ENCODE data around the gene SPATA9. TPM values are rescaled to one million over a fixed set of nuclear protein-coding genes. Genes with fewer than 3 reads are reported as not detected.
"Not testable (repeated sequence)": the region's sequence is repeated elsewhere in the genome, so short reads cannot be mapped to it uniquely, and the experiment has no call there.

Gene SPATA9
- total RNA-seq, 1 experiment from 2014 or later = not detected

GRCh38 chr5:95649274-95649673, 33.5 kb downstream of the SPATA9 start:
- H3K36me3 ChIP-seq (replicated peaks; ENCODE audit: control insufficient read depth, insufficient read depth, low read length) = no peaks in the 10 kb centered on the region
- no peak for DNase-seq
- no peaks in the 10 kb centered on the region for H3K27me3 ChIP-seq (ENCODE audit: control insufficient read depth, insufficient read depth, low read length)
- no peak overlapping the region for H3K4me3 ChIP-seq (ENCODE audit: insufficient read depth, low read depth, low read length)

DNA sequence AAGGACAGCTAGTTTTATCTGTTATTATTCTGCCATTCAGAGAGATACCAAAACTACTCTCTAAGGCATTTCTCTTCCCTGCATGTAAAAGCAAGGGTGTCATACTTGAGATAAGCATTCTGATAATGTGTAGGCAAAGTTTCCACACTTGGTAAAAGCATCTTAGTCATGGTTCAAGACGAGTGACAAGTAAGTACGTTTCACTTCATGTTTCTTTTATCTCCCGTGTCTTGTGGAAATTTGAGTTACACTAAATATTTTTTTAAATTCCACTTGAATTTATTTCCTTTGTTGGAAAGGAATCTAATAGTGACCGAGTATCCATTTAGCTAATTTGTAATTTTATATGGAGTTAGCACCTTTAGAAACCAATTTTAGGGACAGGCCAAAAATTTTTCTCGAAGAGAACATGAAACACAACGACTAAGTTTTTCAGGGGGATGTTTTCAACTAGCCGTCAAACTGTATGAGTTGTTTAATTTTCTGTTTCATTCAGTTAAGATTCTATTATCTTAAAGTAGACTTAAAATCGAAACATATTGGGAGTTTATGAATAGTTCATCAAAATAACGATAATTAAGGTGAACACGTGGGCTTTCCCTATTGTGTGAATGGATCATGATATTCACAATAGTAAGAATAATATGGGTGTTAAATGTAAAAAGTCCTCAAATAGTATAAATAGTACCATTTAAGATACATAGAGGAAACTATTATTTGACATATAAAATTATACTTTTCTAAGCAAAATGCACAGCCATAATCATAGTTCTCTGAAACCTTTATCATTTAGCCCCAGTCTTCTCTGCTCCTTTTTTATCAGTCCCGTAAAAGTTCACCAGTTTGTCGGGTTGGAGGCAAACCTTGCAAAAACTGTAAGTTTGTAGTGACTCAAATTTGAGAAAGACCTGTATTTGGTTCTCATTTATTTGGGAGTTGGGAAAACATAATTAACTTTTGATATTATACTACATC, 34.6 kb downstream of the SPATA9 start:
- no peak for DNase-seq
- Histone ChIP-seq H3K27me3 (ENCODE audit: control insufficient read depth, insufficient read depth, low read length) (no peaks in the 10 kb centered on the region), H3K36me3 (replicated peaks; ENCODE audit: control insufficient read depth, insufficient read depth, low read length) (no peaks in the 10 kb centered on the region), H3K4me3 (ENCODE audit: insufficient read depth, low read depth, low read length) (no peak overlapping the region)

- Histone ChIP-seq H3K4me3 (ENCODE audit: insufficient read depth, low read depth, low read length) (peak within 1 kb of the TSS; percentile 50), H3K36me3 (replicated peaks; ENCODE audit: control insufficient read depth, insufficient read depth, low read length) (no peaks in the 10 kb centered on the region), H3K27me3 (ENCODE audit: control insufficient read depth, insufficient read depth, low read length) (no peaks in the 10 kb centered on the region)
- peak; percentile 90 for DNase-seq
Measured at GRCh38 chr5:95646569-95647431, 36.0 kb downstream of the SPATA9 start, which contains the start of gene RFESD. Gene RFESD, plus strand, starts transcription at chr5:95646777. Its CDS starts 5,495 bp downstream, at chr5:95652272.

DNA sequence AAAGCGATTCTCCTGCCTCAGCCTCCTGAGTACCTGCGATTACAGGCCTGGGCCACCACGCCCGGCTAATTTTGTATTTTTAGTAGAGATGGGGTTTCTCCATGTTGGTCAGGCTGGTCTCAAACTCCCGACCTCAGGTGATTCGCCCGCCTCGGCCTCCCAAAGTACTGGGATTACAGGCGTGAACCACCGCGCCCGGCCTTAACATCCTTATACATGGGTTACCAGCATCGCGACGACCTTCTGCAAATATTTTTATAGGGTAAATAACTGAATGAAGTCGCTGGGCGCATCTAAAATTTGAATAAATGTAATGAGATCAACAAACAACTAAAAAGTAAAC, 36.6 kb downstream of the SPATA9 start:
- DNase-seq; H3K4me3 ChIP-seq (ENCODE audit: insufficient read depth, low read depth, low read length): not testable (repeated sequence)

DNA sequence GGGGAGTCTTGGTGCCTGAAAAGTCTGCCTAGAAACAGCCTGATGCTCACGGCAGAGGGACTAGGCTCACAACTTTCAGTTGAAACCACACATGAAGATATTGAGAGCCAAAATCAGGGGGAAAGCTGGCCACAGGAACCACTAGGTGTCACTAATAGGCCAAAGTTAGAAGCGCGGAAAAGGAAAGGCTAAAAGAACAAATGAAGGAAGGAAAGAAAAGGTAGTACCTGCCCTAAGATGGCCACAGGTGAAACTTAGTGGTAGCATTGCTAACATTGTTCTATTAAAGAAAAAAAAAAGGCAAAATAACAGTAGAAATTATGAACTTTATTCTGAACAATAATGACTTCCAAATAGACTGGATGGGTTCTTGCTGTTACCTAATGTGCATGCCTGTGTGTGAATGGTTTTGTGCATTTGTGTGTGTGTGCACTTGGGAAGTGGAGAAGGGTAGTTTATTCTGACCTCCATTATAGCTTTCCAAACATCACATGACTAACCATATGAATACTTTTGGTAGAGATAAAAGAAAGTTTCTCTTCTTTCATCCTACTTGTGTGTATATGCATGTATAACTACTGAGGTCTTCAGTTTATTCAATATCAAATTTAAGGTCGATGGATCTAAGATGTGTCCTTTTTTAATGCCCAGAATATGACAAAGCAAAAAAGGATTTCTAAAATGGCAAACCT, 38.3 kb downstream of the SPATA9 start:
- H3K4me3 ChIP-seq (ENCODE audit: insufficient read depth, low read depth, low read length) = no peak overlapping the region
- DNase-seq = peak; percentile 26
- H3K27me3 ChIP-seq (ENCODE audit: control insufficient read depth, insufficient read depth, low read length) = no peaks in the 10 kb centered on the region
- no peaks in the 10 kb centered on the region for H3K36me3 ChIP-seq (replicated peaks; ENCODE audit: control insufficient read depth, insufficient read depth, low read length)

More for the DNA sequence above, 36.6 kb downstream of the SPATA9 start:
- H3K36me3 ChIP-seq (replicated peaks; ENCODE audit: control insufficient read depth, insufficient read depth, low read length); H3K27me3 ChIP-seq (ENCODE audit: control insufficient read depth, insufficient read depth, low read length): not testable (repeated sequence)

DNA sequence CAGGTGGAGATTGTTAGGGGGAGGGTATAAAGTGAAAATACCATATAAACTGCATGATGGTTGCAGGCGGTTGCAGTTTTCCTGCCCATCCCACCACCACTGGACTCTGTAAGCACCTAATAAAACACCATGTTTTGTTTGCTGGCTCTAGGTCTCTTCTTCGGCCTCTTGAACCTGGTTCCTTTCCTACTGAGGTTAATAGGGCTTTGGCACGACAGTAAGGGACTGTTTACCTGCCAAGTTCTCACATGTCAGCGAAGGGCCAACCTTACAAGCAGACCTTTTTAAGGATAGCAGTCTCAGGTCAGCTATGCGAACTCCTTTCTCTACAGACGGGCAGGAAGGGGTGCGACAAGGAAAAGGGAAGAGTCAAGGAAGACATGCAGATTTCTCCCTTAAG, 39.6 kb downstream of the SPATA9 start:
- no peak overlapping the region for H3K4me3 ChIP-seq (ENCODE audit: insufficient read depth, low read depth, low read length)
- H3K36me3 ChIP-seq (replicated peaks; ENCODE audit: control insufficient read depth, insufficient read depth, low read length) = no peaks in the 10 kb centered on the region
- H3K27me3 ChIP-seq (ENCODE audit: control insufficient read depth, insufficient read depth, low read length) = no peaks in the 10 kb centered on the region
- no peak for DNase-seq

DNA sequence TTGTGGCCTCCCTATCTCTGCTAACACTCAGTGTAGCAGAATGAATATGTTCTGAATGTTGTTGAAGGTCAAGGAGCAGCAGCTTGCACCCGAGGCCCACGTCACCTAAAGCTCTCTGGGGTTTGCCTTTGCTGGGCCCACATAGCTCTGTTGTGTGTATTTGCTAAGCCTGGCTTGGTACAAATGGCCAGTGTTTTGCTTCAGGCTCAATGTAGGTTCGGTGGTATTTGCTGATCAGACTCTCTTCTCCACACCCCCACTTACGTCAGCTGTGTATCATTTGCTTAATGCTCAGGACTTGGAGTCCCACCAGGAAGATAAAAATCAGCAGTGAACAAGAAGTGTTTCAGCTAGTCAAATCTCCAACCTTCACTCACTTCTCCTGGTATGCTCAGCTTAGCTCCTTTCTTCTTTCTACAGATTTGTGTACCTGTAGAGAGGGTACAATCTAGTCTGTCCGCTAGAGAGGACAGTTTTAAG, 41.0 kb downstream of the SPATA9 start:
- no peak overlapping the region for H3K4me3 ChIP-seq (ENCODE audit: insufficient read depth, low read depth, low read length)
- no peaks in the 10 kb centered on the region for H3K36me3 ChIP-seq (replicated peaks; ENCODE audit: control insufficient read depth, insufficient read depth, low read length)
- no peak for DNase-seq
- no peaks in the 10 kb centered on the region for H3K27me3 ChIP-seq (ENCODE audit: control insufficient read depth, insufficient read depth, low read length)

GRCh38 chr5:95638632-95639031, 44.2 kb downstream of the SPATA9 start:
- no peaks in the 10 kb centered on the region for H3K27me3 ChIP-seq (ENCODE audit: control insufficient read depth, insufficient read depth, low read length)
- no peak for DNase-seq

GRCh38 chr5:95634081-95634480, 48.7 kb downstream of the SPATA9 start:
- DNase-seq = no peak
- Histone ChIP-seq H3K4me3 (ENCODE audit: insufficient read depth, low read depth, low read length) (no peak overlapping the region), H3K36me3 (replicated peaks; ENCODE audit: control insufficient read depth, insufficient read depth, low read length) (no peaks in the 10 kb centered on the region), H3K27me3 (ENCODE audit: control insufficient read depth, insufficient read depth, low read length) (no peaks in the 10 kb centered on the region)

More at GRCh38 chr5:95638632-95639031, 44.2 kb downstream of the SPATA9 start:
- no peak overlapping the region for H3K4me3 ChIP-seq (ENCODE audit: insufficient read depth, low read depth, low read length)
- no peaks in the 10 kb centered on the region for H3K36me3 ChIP-seq (replicated peaks; ENCODE audit: control insufficient read depth, insufficient read depth, low read length)

DNA sequence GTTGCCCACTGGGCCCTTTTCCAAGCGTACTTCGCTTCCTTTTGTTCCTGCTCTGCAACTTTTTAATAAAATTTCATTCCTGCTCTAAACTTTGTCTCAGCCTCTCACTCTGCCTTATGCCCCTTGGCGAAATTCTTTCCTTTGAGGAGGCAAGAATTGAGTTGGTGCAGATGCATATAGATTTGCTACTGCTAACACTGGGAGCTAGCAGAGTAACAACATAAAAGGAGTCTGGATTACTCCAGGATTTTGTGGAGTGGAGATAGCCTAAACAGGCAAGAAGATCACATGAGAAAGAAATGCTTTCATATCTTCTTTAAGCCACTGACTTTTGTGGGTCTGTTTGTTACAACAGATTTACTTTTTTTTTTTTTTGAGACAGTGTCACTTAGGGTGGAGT, 49.1 kb downstream of the SPATA9 start:
- no peaks in the 10 kb centered on the region for H3K27me3 ChIP-seq (ENCODE audit: control insufficient read depth, insufficient read depth, low read length)
- DNase-seq = no peak
- H3K36me3 ChIP-seq (replicated peaks; ENCODE audit: control insufficient read depth, insufficient read depth, low read length) = no peaks in the 10 kb centered on the region
- H3K4me3 ChIP-seq (ENCODE audit: insufficient read depth, low read depth, low read length) = no peak overlapping the region

DNA sequence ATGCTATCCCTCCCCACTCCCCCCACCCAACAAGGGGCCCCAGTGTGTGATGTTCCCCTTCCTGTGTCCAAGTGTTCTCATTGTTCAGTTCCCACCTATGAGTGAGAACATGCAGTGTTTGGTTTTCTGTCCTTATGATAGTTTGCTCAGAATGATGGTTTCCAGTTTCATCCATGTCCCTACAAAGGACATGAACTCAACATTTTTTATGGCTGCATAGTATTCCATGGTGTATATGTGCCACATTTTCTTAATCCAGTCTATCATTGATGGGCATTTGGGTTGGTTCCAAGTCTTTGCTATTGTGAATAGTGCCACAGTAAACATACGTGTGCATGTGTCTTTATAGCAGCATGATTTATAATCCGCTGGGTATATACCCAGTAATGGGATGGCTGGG, 49.8 kb downstream of the SPATA9 start:
- not testable (repeated sequence) for DNase-seq; H3K36me3 ChIP-seq (replicated peaks; ENCODE audit: control insufficient read depth, insufficient read depth, low read length); H3K27me3 ChIP-seq (ENCODE audit: control insufficient read depth, insufficient read depth, low read length); H3K4me3 ChIP-seq (ENCODE audit: insufficient read depth, low read depth, low read length)

GRCh38 chr5:95631991-95632675, 50.7 kb downstream of the SPATA9 start:
- no peak for DNase-seq
- Histone ChIP-seq H3K4me3 (ENCODE audit: insufficient read depth, low read depth, low read length) (no peak overlapping the region), H3K27me3 (ENCODE audit: control insufficient read depth, insufficient read depth, low read length) (no peaks in the 10 kb centered on the region), H3K36me3 (replicated peaks; ENCODE audit: control insufficient read depth, insufficient read depth, low read length) (no peaks in the 10 kb centered on the region)

DNA sequence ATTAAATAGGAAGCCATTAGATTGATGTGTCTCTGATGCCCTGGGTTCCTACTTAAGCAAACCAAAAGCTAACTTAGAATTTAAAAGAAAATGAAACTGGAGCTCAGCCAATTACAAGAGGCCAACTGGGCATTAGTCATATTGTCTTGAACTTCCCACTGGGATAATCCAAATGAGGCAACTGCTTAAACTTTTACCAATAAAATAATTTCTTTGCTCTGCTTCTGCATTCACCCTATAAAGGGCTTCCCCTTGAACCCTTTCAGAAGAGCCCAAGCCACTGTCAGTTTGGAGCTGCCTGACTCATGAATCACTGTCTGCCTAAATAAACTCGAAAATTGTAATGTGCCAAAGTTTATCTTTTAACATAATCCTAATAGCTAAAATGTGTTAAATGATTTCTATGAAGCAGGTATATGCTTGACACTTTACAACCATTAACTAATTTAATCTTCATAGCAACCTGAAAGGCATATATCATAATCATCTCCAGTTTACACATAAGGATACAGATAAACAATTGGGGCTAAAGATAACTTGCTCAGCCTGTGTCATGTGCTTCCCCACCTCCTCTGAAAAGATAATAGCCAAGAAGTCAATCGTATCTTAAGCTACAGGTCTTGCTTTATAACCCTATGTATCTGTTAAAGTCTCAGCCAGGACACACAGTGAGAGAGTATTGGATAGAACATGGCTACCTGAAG, 51.4 kb downstream of the SPATA9 start:
- H3K27me3 ChIP-seq (ENCODE audit: control insufficient read depth, insufficient read depth, low read length) = no peaks in the 10 kb centered on the region
- no peaks in the 10 kb centered on the region for H3K36me3 ChIP-seq (replicated peaks; ENCODE audit: control insufficient read depth, insufficient read depth, low read length)
- no peak overlapping the region for H3K4me3 ChIP-seq (ENCODE audit: insufficient read depth, low read depth, low read length)
- DNase-seq = no peak
